ENCODE data around the gene FLYWCH1.

FLYWCH1 gene

GRCh38 chr16:2969545-2970521, 58.1 kb downstream of the FLYWCH1 start:
- DNase-seq (ENCODE audit: low read depth in 2 of 2) = no peak

GRCh38 chr16:2970563-2970962, 58.8 kb downstream of the FLYWCH1 start:
- DNase-seq (ENCODE audit: low read depth in 2 of 2) = no peak

GRCh38 chr16:2971134-2971984, 59.6 kb downstream of the FLYWCH1 start:
- no peak for DNase-seq (ENCODE audit: low read depth in 2 of 2)

GRCh38 chr16:2971985-2972784, 60.5 kb downstream of the FLYWCH1 start:
- DNase-seq (ENCODE audit: low read depth in 2 of 2) = no peak

- no peak for DNase-seq (ENCODE audit: low read depth in 2 of 2)
These were observed 61.4 kb downstream of the FLYWCH1 start for GRCh38 chr16:2973093-2973492.

GRCh38 chr16:2973605-2974318, 62.0 kb downstream of the FLYWCH1 start:
- DNase-seq (ENCODE audit: low read depth in 2 of 2) = no peak

- DNase-seq (ENCODE audit: low read depth in 2 of 2) = no peak
These were observed 62.8 kb downstream of the FLYWCH1 start for GRCh38 chr16:2974319-2975056.

GRCh38 chr16:2975161-2975795, 63.5 kb downstream of the FLYWCH1 start:
- no peak for DNase-seq (ENCODE audit: low read depth in 2 of 2)

GRCh38 chr16:2976201-2976600, 64.5 kb downstream of the FLYWCH1 start:
- no peak for DNase-seq (ENCODE audit: low read depth in 2 of 2)

GRCh38 chr16:2976673-2977072, 64.9 kb downstream of the FLYWCH1 start:
- DNase-seq (ENCODE audit: low read depth in 2 of 2) = no peak

- DNase-seq (ENCODE audit: low read depth in 2 of 2) = no peak
These were observed 65.7 kb downstream of the FLYWCH1 start for GRCh38 chr16:2977440-2977839.

GRCh38 chr16:2979669-2980226, 68.0 kb downstream of the FLYWCH1 start:
- DNase-seq (ENCODE audit: low read depth in 2 of 2) = no peak

GRCh38 chr16:2980227-2981176, 68.8 kb downstream of the FLYWCH1 start, which contains the start of gene PKMYT1:
TSS of gene PKMYT1 (minus strand) at chr16:2980446. CDS start at chr16:2979657, 789 bp downstream.
- peak; percentile 87 to 91 for DNase-seq (ENCODE audit: low read depth in 2 of 2)

GRCh38 chr16:2981177-2981898, 69.6 kb downstream of the FLYWCH1 start:
- DNase-seq (ENCODE audit: low read depth in 2 of 2) = no peak

- no peak for DNase-seq (ENCODE audit: low read depth in 2 of 2)
These were observed 70.1 kb downstream of the FLYWCH1 start for GRCh38 chr16:2981899-2982250.

GRCh38 chr16:2982402-2982801, 70.7 kb downstream of the FLYWCH1 start:
- no peak for DNase-seq (ENCODE audit: low read depth in 2 of 2)

- peak in 1 of 2 donors; percentile 53 for DNase-seq (ENCODE audit: low read depth in 2 of 2)
These were observed 72.0 kb downstream of the FLYWCH1 start for GRCh38 chr16:2983706-2984136.

GRCh38 chr16:2985462-2985861, 73.7 kb downstream of the FLYWCH1 start:
- DNase-seq (ENCODE audit: low read depth in 2 of 2) = no peak
